Stimulated activated naive CD8-positive, alpha-beta T cell treated with anti-CD3 and anti-CD28 coated beads, Interleukin-15, Interleukin-2, amounts not matched to agents 100 U/mL and 50 U/mL, for 24 hours (primary cell): ENCODE results near the gene NIPSNAP3A.

Experiments used
- ATAC-seq: fragments of 150-1000 bp; cut with Tn5 transposase; one replicate; pipeline ENCODE4 v1.10.0; 2021
- DNase-seq: peaks from one replicate; pipeline ENCODE4 v3.0.0; 2021

The NIPSNAP3A gene

GRCh38 chr9:104808035-104808614, 60.6 kb downstream of the NIPSNAP3A start:
- ATAC-seq (no peak), DNase-seq (no peak)
